ENCODE measurements around the gene ADK.

DNA sequence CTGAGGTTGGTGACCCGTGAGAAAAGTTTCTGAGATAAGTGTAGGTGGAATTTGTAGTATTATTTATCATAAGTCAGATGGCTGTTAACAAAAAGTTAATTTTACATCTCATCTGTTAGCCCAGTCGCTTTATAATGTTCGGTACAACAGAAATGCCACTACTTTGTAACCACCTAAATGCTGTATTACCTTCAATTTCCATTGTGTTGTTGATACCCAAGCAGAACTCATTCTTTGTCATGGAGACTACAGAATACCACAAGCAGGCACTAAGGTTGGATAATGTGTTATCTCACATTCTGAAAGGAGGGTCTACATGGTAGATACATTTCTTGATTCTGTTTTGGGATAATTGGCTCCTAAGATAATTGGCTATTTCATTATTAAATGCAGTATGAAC, 425.6 kb downstream of the ADK start:
- TF ChIP-seq, protein P1, sequence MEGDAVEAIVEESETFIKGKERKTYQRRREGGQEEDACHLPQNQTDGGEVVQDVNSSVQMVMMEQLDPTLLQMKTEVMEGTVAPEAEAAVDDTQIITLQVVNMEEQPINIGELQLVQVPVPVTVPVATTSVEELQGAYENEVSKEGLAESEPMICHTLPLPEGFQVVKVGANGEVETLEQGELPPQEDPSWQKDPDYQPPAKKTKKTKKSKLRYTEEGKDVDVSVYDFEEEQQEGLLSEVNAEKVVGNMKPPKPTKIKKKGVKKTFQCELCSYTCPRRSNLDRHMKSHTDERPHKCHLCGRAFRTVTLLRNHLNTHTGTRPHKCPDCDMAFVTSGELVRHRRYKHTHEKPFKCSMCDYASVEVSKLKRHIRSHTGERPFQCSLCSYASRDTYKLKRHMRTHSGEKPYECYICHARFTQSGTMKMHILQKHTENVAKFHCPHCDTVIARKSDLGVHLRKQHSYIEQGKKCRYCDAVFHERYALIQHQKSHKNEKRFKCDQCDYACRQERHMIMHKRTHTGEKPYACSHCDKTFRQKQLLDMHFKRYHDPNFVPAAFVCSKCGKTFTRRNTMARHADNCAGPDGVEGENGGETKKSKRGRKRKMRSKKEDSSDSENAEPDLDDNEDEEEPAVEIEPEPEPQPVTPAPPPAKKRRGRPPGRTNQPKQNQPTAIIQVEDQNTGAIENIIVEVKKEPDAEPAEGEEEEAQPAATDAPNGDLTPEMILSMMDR (IDR thresholded peaks at IDR 0.05; ENCODE audit: insufficient read depth, low read length) = no peak
- TF ChIP-seq, protein P2, sequence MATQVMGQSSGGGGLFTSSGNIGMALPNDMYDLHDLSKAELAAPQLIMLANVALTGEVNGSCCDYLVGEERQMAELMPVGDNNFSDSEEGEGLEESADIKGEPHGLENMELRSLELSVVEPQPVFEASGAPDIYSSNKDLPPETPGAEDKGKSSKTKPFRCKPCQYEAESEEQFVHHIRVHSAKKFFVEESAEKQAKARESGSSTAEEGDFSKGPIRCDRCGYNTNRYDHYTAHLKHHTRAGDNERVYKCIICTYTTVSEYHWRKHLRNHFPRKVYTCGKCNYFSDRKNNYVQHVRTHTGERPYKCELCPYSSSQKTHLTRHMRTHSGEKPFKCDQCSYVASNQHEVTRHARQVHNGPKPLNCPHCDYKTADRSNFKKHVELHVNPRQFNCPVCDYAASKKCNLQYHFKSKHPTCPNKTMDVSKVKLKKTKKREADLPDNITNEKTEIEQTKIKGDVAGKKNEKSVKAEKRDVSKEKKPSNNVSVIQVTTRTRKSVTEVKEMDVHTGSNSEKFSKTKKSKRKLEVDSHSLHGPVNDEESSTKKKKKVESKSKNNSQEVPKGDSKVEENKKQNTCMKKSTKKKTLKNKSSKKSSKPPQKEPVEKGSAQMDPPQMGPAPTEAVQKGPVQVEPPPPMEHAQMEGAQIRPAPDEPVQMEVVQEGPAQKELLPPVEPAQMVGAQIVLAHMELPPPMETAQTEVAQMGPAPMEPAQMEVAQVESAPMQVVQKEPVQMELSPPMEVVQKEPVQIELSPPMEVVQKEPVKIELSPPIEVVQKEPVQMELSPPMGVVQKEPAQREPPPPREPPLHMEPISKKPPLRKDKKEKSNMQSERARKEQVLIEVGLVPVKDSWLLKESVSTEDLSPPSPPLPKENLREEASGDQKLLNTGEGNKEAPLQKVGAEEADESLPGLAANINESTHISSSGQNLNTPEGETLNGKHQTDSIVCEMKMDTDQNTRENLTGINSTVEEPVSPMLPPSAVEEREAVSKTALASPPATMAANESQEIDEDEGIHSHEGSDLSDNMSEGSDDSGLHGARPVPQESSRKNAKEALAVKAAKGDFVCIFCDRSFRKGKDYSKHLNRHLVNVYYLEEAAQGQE (IDR thresholded peaks at IDR 0.05; ENCODE audit: insufficient replicate concordance, low read depth) = no peak
- TF ChIP-seq POLR2AphosphoS5 (IDR thresholded peaks at IDR 0.05; ENCODE audit: low read depth) = no peak
- TF ChIP-seq GABPA (IDR thresholded peaks at IDR 0.05; ENCODE audit: low read depth) = no peak

Measured in HL-60 (cell line).